ENCODE measurements around the gene GPER1. TPM values are rescaled to one million over a fixed set of nuclear protein-coding genes. Genes with fewer than 3 reads are reported as not detected.

Gene GPER1
- total RNA-seq, 2 donors from 2014 or later = 3.9 to 5.3 TPM

GRCh38 chr7:1078985-1079384 is 8.9 kb upstream of the GPER1 start:
- Histone ChIP-seq H3K9me3 (no peaks in the 10 kb centered on the region), H3K27me3 (replicated peaks; ENCODE audit: insufficient read depth) (no peaks in the 10 kb centered on the region), H3K36me3 (no peaks in the 10 kb centered on the region), H3K27ac (no peak overlapping the region), H3K4me3 (no peak overlapping the region), H3K4me1 (ENCODE audit: control insufficient read depth in 1 of 2, low read depth in 2 of 2) (peaks cover 3 to 9% of the 10 kb centered on the region in 2 donors)
- DNase-seq (ENCODE audit: low spot score) (no peak), ATAC-seq (ENCODE audit: insufficient number of reproducible peaks, low FRiP score, low read depth) (no peak)
- no peak for TF ChIP-seq CTCF (IDR thresholded peaks at IDR 0.05)

GRCh38 chr7:1079546-1079945 is 8.4 kb upstream of the GPER1 start:
- H3K4me3 ChIP-seq = no peak overlapping the region
- H3K36me3 ChIP-seq = no peaks in the 10 kb centered on the region
- no peak for DNase-seq (ENCODE audit: low spot score)
- no peaks in the 10 kb centered on the region for H3K27me3 ChIP-seq (replicated peaks; ENCODE audit: insufficient read depth)
- no peak overlapping the region for H3K27ac ChIP-seq
- ATAC-seq (ENCODE audit: insufficient number of reproducible peaks, low FRiP score, low read depth) = no peak
- no peaks in the 10 kb centered on the region for H3K9me3 ChIP-seq
- peaks cover 3 to 9% of the 10 kb centered on the region in 2 donors for H3K4me1 ChIP-seq (ENCODE audit: control insufficient read depth in 1 of 2, low read depth in 2 of 2)
- no peak for TF ChIP-seq CTCF (IDR thresholded peaks at IDR 0.05)

- ATAC-seq (ENCODE audit: insufficient number of reproducible peaks, low FRiP score, low read depth) (no peak), DNase-seq (ENCODE audit: low spot score) (no peak)
- no peaks in the 10 kb centered on the region for H3K9me3 ChIP-seq
- H3K27me3 ChIP-seq (replicated peaks; ENCODE audit: insufficient read depth) = no peaks in the 10 kb centered on the region
- H3K27ac ChIP-seq = no peak overlapping the region
- no peaks in the 10 kb centered on the region for H3K36me3 ChIP-seq
- H3K4me1 ChIP-seq (ENCODE audit: control insufficient read depth in 1 of 2, low read depth in 2 of 2) = peaks cover 3 to 12% of the 10 kb centered on the region in 2 donors
- no peak for TF ChIP-seq CTCF (IDR thresholded peaks at IDR 0.05)
- no peak overlapping the region for H3K4me3 ChIP-seq
Measured at GRCh38 chr7:1080252-1080920, 7.5 kb upstream of the GPER1 start.

GRCh38 chr7:1080921-1081255 is 7.0 kb upstream of the GPER1 start:
- TF ChIP-seq CTCF (IDR thresholded peaks at IDR 0.05) = no peak
- ATAC-seq (ENCODE audit: insufficient number of reproducible peaks, low FRiP score, low read depth) = no peak
- H3K27ac ChIP-seq = no peak overlapping the region
- H3K4me1 ChIP-seq (ENCODE audit: control insufficient read depth in 1 of 2, low read depth in 2 of 2) = peaks cover 3 to 17% of the 10 kb centered on the region in 2 donors
- H3K9me3 ChIP-seq = no peaks in the 10 kb centered on the region
- H3K36me3 ChIP-seq = no peaks in the 10 kb centered on the region
- no peak overlapping the region for H3K4me3 ChIP-seq
- no peak for DNase-seq (ENCODE audit: low spot score)
- H3K27me3 ChIP-seq (replicated peaks; ENCODE audit: insufficient read depth) = no peaks in the 10 kb centered on the region

- DNase-seq (ENCODE audit: low spot score) (no peak), ATAC-seq (ENCODE audit: insufficient number of reproducible peaks, low FRiP score, low read depth) (no peak)
- Histone ChIP-seq H3K4me1 (ENCODE audit: control insufficient read depth in 1 of 2, low read depth in 2 of 2) (peaks cover 7 to 19% of the 10 kb centered on the region in 2 donors), H3K9me3 (no peaks in the 10 kb centered on the region), H3K27ac (no peak overlapping the region), H3K27me3 (replicated peaks; ENCODE audit: insufficient read depth) (no peaks in the 10 kb centered on the region), H3K36me3 (no peaks in the 10 kb centered on the region), H3K4me3 (no peak overlapping the region)
- no peak for TF ChIP-seq CTCF (IDR thresholded peaks at IDR 0.05)
Measured at GRCh38 chr7:1081336-1081735, 6.6 kb upstream of the GPER1 start.
